CD14-positive monocyte (primary cell): Measurements from ENCODE around the gene ATG3. TPM values are rescaled to one million over a fixed set of nuclear protein-coding genes. Genes with fewer than 3 reads are reported as not detected.

Experiments used
- DNase-seq, 3 donors: peaks; one replicate each; pipeline ENCODE4 v3.0.0-alpha.2; 2011 to 2022
- H2AFZ ChIP-seq: 2 replicates; pipeline ENCODE4 v1.6.0; 2012; ENCODE audit warnings: mild to moderate bottlenecking, low read depth, low read length, inconsistent platforms; ENCODE audit not compliant: insufficient read depth, poor library complexity, severe bottlenecking
- H3K27ac ChIP-seq, 2 donors: 1 replicate in 1 of 2; 2 replicates in 1 of 2; pipeline ENCODE4 v1.5.1; 2012 to 2013; ENCODE audit warnings: low read length in 2 of 2, control low read depth in 1 of 2, inconsistent platforms in 1 of 2, low read depth in 1 of 2, mild to moderate bottlenecking in 1 of 2
- H3K27me3 ChIP-seq, 2 donors: one replicate each; pipeline versions ENCODE4 v1.6.0 to v1.6.1; 2011 to 2013; ENCODE audit warnings: low read length in 2 of 2; ENCODE audit not compliant: control insufficient read depth in 2 of 2, insufficient read depth in 2 of 2
- H3K36me3 ChIP-seq, 2 donors: replicated peaks in 1 of 2; 1 replicate in 1 of 2; 2 replicates in 1 of 2; pipeline versions ENCODE4 v1.5.1 to v1.6.1; 2012 to 2013; ENCODE audit warnings: low read length in 2 of 2, control low read depth in 1 of 2, inconsistent platforms in 1 of 2, mild to moderate bottlenecking in 1 of 2; ENCODE audit not compliant: insufficient read depth in 2 of 2, control insufficient read depth in 1 of 2
- H3K4me1 ChIP-seq, 2 donors: 1 replicate in 1 of 2; 2 replicates in 1 of 2; pipeline versions ENCODE4 v1.5.1 to v1.6.1; 2012 to 2013; ENCODE audit warnings: low read length in 2 of 2, control low read depth in 1 of 2, inconsistent platforms in 1 of 2, mild to moderate bottlenecking in 1 of 2, moderate library complexity in 1 of 2; ENCODE audit not compliant: insufficient read depth in 2 of 2, control insufficient read depth in 1 of 2
- H3K4me2 ChIP-seq: replicated peaks from 2 replicates; pipeline ENCODE3; 2012; ENCODE audit warnings: low read length, moderate library complexity, mild to moderate bottlenecking; ENCODE audit not compliant: poor library complexity, severe bottlenecking; ENCODE audit errors: extremely low read depth
- H3K4me3 ChIP-seq, 3 experiments: fragments of 200-600 bp in 1 of 3; sonication (generic) in 1 of 3; replicated peaks in 1 of 3; 1 replicate in 2 of 3; 2 replicates in 1 of 3; pipeline ENCODE4 v1.5.1; 2011 to 2013; ENCODE audit warnings: low read length in 3 of 3, mild to moderate bottlenecking in 3 of 3, control low read depth in 2 of 3, low read depth in 2 of 3, inconsistent platforms in 1 of 3, moderate library complexity in 1 of 3
- H3K79me2 ChIP-seq: 2 replicates; pipeline ENCODE4 v1.6.0; 2012; ENCODE audit warnings: mild to moderate bottlenecking, control low read depth, inconsistent platforms, low read length, moderate library complexity; ENCODE audit not compliant: insufficient read depth
- H3K9ac ChIP-seq: 2 replicates; pipeline ENCODE4 v1.6.0; 2017; ENCODE audit warnings: low read length, mild to moderate bottlenecking; ENCODE audit not compliant: insufficient read depth, poor library complexity, severe bottlenecking
- H3K9me3 ChIP-seq, 2 donors: replicated peaks in 1 of 2; 1 replicate in 1 of 2; 2 replicates in 1 of 2; pipeline versions ENCODE4 v1.5.1 to v1.6.1; 2012 to 2013; ENCODE audit warnings: low read length in 2 of 2, control low read depth in 1 of 2; ENCODE audit not compliant: control insufficient read depth in 1 of 2, insufficient read depth in 1 of 2
- H4K20me1 ChIP-seq: 2 replicates; pipeline ENCODE4 v1.6.0; 2012; ENCODE audit warnings: mild to moderate bottlenecking, low read length, control low read depth, moderate library complexity; ENCODE audit not compliant: insufficient read depth
- H3K27ac Mint-ChIP-seq, 7 donors: one replicate each; pipeline ENCODE4 v1.8.0; 2020; ENCODE audit warnings: mild to moderate bottlenecking in 7 of 7, mixed read lengths in 7 of 7, moderate library complexity in 6 of 7, inconsistent platforms in 2 of 7
- H3K27me3 Mint-ChIP-seq, 3 donors: one replicate each; pipeline ENCODE4 v1.8.0; 2021 to 2022; ENCODE audit warnings: low read depth in 3 of 3, mild to moderate bottlenecking in 3 of 3, mixed read lengths in 3 of 3, moderate library complexity in 3 of 3, inconsistent platforms in 1 of 3
- H3K36me3 Mint-ChIP-seq, 2 donors: one replicate each; pipeline ENCODE4 v1.8.0; 2020; ENCODE audit warnings: mixed read lengths in 2 of 2, inconsistent platforms in 1 of 2, mild to moderate bottlenecking in 1 of 2
- H3K4me1 Mint-ChIP-seq: one replicate; pipeline ENCODE4 v1.8.0; 2020; ENCODE audit warnings: mild to moderate bottlenecking, mixed read lengths
- H3K4me3 Mint-ChIP-seq, 2 donors: one replicate each; pipeline ENCODE4 v1.8.0; 2020; ENCODE audit warnings: mild to moderate bottlenecking in 2 of 2, mixed read lengths in 2 of 2, moderate library complexity in 1 of 2
- H3K9me3 Mint-ChIP-seq, 7 donors: one replicate each; pipeline ENCODE4 v1.8.0; 2020 to 2022; ENCODE audit warnings: mixed read lengths in 7 of 7, mild to moderate bottlenecking in 6 of 7, moderate library complexity in 6 of 7, inconsistent platforms in 2 of 7
- WGBS: methylation state at CpG from one replicate; pipeline ENCODE4 v1.1.5; 2013; ENCODE audit warnings: missing lambda C conversion rate; ENCODE audit not compliant: insufficient coverage; 5-methylcytosine and 5-hydroxymethylcytosine counted together
- intact Hi-C, 2 donors: fragments of 100-400 bp; cut with micrococcal nuclease; formaldehyde crosslinking; loops; one replicate each; pipeline versions ENCODE4 v1.15.0 to v1.15.1; 2023
- polyA plus RNA-seq, 3 donors: library from polyadenylated mRNA; depleted of rRNA in 1 of 3; unstranded in 2 of 3; stranded (reverse) in 1 of 3; fragments of 300-500 nt in 2 of 3; fragments of >200 nt in 1 of 3; fragmentation: Illumina TruSeq in 2 of 3; gene quantifications; 1 replicate in 2 of 3; 2 replicates in 1 of 3; pipeline ENCODE4 v1.2.3, GENCODE V29; 2012 to 2021
- TF ChIP-seq, protein P1 (sequence below): fragments of 200-600 bp; IDR thresholded peaks from one replicate; pipeline ENCODE4 v1.8.0; 2022; ENCODE audit warnings: antibody characterized with exemption, mild to moderate bottlenecking

ATG3 gene
- polyA plus RNA-seq, 3 donors = 99.8 to 288 (median 226) TPM

GRCh38 chr3:112560307-112560706 is 1.5 kb downstream of the ATG3 start:
- peak overlapping the region; percentile 86 for H2AFZ ChIP-seq
- H3K9me3 Mint-ChIP-seq = no peaks in the 10 kb centered on the region
- no peaks in the 10 kb centered on the region for H3K27me3 Mint-ChIP-seq
- WGBS = no CpG with 5 or more reads among the region's 2 CpGs
- no peaks in the 10 kb centered on the region for H3K9me3 ChIP-seq
- peak overlapping the region; percentile 88 for H3K4me2 ChIP-seq
- no peaks in the 10 kb centered on the region for H3K27me3 ChIP-seq
- H4K20me1 ChIP-seq = peaks cover 4% of the 10 kb centered on the region
- H3K27ac ChIP-seq = peak overlapping the region in 1 of 2 donors; percentile 98
- peaks cover 7 to 10% of the 10 kb centered on the region in 2 donors for H3K36me3 ChIP-seq
- H3K4me1 Mint-ChIP-seq = peaks cover 56% of the 10 kb centered on the region
- peaks cover 46 to 57% of the 10 kb centered on the region in 2 donors for H3K4me1 ChIP-seq
- H3K9ac ChIP-seq = peak overlapping the region; percentile 89
- peaks cover 20 to 25% of the 10 kb centered on the region in 2 donors for H3K36me3 Mint-ChIP-seq
- H3K79me2 ChIP-seq = peaks cover 87% of the 10 kb centered on the region
- intact Hi-C loops = no loop called here
- peak overlapping the region; percentile 58 to 99 (median 94) for H3K4me3 ChIP-seq
- H3K4me3 Mint-ChIP-seq = peak overlapping the region; percentile 95 to 97
- TF ChIP-seq, protein P1, sequence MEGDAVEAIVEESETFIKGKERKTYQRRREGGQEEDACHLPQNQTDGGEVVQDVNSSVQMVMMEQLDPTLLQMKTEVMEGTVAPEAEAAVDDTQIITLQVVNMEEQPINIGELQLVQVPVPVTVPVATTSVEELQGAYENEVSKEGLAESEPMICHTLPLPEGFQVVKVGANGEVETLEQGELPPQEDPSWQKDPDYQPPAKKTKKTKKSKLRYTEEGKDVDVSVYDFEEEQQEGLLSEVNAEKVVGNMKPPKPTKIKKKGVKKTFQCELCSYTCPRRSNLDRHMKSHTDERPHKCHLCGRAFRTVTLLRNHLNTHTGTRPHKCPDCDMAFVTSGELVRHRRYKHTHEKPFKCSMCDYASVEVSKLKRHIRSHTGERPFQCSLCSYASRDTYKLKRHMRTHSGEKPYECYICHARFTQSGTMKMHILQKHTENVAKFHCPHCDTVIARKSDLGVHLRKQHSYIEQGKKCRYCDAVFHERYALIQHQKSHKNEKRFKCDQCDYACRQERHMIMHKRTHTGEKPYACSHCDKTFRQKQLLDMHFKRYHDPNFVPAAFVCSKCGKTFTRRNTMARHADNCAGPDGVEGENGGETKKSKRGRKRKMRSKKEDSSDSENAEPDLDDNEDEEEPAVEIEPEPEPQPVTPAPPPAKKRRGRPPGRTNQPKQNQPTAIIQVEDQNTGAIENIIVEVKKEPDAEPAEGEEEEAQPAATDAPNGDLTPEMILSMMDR = no peak
- peak overlapping the region; percentile 98 to 100 (median 99) for H3K27ac Mint-ChIP-seq
- DNase-seq = no peak

DNA sequence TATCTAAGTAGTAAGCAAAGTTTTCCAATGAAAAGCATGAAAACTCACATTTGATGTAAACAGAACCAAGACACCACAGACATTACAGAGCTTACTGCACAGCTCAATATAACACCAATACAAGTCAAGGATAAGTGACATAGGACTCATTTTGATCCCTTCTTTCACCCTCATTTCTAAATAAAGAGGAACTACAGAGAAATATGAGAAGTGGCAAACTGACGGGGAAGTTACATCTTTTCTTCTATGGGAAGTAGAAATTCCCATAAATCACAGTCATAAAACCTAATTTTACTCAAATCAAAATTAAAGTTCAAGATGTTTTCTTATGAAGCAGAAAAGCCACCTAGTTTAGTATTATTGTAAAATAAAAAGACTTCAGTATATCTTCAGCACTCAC is 3.8 kb downstream of the ATG3 start:
- no peaks in the 10 kb centered on the region for H3K9me3 ChIP-seq
- H3K4me3 ChIP-seq = peak overlapping the region in 2 of 3 experiments; percentile 4 to 94
- no CpG with 5 or more reads among the region's 1 CpG for WGBS
- H3K36me3 Mint-ChIP-seq = peaks cover 14 to 16% of the 10 kb centered on the region in 2 donors
- H3K79me2 ChIP-seq = peaks cover 91% of the 10 kb centered on the region
- H3K27ac ChIP-seq = peak overlapping the region in 1 of 2 donors; percentile 54
- DNase-seq = peak; percentile 41 to 84 (median 78)
- no peaks in the 10 kb centered on the region for H3K9me3 Mint-ChIP-seq
- no peaks in the 10 kb centered on the region for H3K27me3 Mint-ChIP-seq
- peak overlapping the region in 1 of 2 donors; percentile 84 for H3K4me3 Mint-ChIP-seq
- TF ChIP-seq, protein P1 = no peak
- peaks cover 61 to 75% of the 10 kb centered on the region in 2 donors for H3K4me1 ChIP-seq
- H3K36me3 ChIP-seq = peaks cover 3% of the 10 kb centered on the region in 2 donors
- peak overlapping the region; percentile 38 to 99 (median 88) for H3K27ac Mint-ChIP-seq
- H3K27me3 ChIP-seq = no peaks in the 10 kb centered on the region
- peaks cover 23% of the 10 kb centered on the region for H4K20me1 ChIP-seq
- peaks cover 61% of the 10 kb centered on the region for H3K4me1 Mint-ChIP-seq
- H2AFZ ChIP-seq = no peak overlapping the region
- peak overlapping the region; percentile 88 for H3K4me2 ChIP-seq
- intact Hi-C loops = no loop called here
- no peak overlapping the region for H3K9ac ChIP-seq
